Measurements from ENCODE around the gene UBE2L3. TPM values are rescaled to one million over a fixed set of nuclear protein-coding genes. Genes with fewer than 3 reads are reported as not detected.

The UBE2L3 gene
- total and polyA plus RNA-seq, 2 of the 8 experiments (the other 6 are each of a cell fraction or from before 2014, with no cell fraction given): 63.5 to 90.0 TPM

DNA sequence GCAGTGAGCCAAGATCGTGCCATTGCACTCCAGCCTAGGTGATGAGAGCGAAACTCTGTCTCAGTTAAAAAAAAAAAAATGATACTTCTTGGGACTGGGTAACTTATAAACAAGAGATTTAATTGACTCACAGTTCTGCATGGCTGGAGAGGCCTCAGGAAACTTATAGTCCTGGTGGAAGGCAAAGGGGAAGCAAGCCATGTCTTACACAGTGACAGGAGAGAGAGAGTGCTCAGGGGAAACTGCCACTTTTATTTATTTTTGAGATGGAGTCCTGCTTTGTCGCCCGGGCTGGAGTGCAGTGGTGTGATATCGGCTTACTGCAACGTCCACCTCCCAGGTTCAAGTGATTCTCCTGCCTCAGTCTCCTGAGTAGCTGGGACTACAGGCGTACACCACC lies 82.8 kb downstream of the UBE2L3 start:
- no peaks in the 10 kb centered on the region for H3K27me3 ChIP-seq (replicated peaks in 1 of 4; ENCODE audit: control insufficient read depth in 3 of 4, extremely low read depth in 1 of 4, insufficient read depth in 3 of 4, low read length in 3 of 4)
- DNase-seq (ENCODE audit: low read depth in 1 of 2, low spot score in 2 of 2) (no peak), FAIRE-seq (no peak)
- POLR2A ChIA-PET (ENCODE audit: partially characterized antibody): interaction anchor here (0.8 to 5.9 kb wide), 4 partner anchors 8 to 35 kb away, joined by 3 to 42 read pairs (median 4); partner anchors contain the start of genes PPIL2 and SDF2L1
- H3K9ac ChIP-seq (replicated peaks in 1 of 4; ENCODE audit: extremely low read depth in 1 of 4, low read depth in 3 of 4, low read length in 3 of 4): no peak overlapping the region
- no peak overlapping the region for H3K4ac ChIP-seq (replicated peaks; ENCODE audit: insufficient read length, low read depth, low read length)
- no peak overlapping the region for H3K14ac ChIP-seq (ENCODE audit: insufficient read length)
- H3K56ac ChIP-seq (replicated peaks; ENCODE audit: insufficient read length, low read depth, low read length): no peak overlapping the region
- H2AK5ac ChIP-seq (ENCODE audit: low read depth, low read length): no peak overlapping the region
- no peak overlapping the region for H4K5ac ChIP-seq (ENCODE audit: insufficient read length, low read depth, low read length)
- peaks cover 5% of the 10 kb centered on the region; the same call in 1 of the 2 replicates for H3K23me2 ChIP-seq (ENCODE audit: low read depth, low read length)
- H2BK20ac ChIP-seq (ENCODE audit: low read length): no peak overlapping the region
- WGBS, 2 experiments (ENCODE audit: extremely low coverage in 1 of 2, insufficient coverage in 1 of 2, insufficient read length in 1 of 2, insufficient replicate concordance in 2 of 2, low coverage in 1 of 2, low lambda C conversion rate in 2 of 2, missing lambda C conversion rate in 1 of 2): 86% methylated on average over 7 of the region's 7 CpGs; no CpG with 5 or more reads in 1 of the 2 experiments
- peaks cover 3 to 14% (median 7%) of the 10 kb centered on the region in 4 experiments; a peak in 6 of 7 replicates for H3K4me1 ChIP-seq (replicated peaks in 1 of 4; ENCODE audit: control insufficient read depth in 3 of 4, insufficient read depth in 4 of 4, low read length in 3 of 4)
- peaks cover 10 to 15% (median 14%) of the 10 kb centered on the region in 4 experiments; a peak in 6 of 8 replicates for H3K36me3 ChIP-seq (ENCODE audit: control insufficient read depth in 2 of 4, insufficient read depth in 4 of 4, low read length in 3 of 4)
- no peak overlapping the region for H3K27ac ChIP-seq (ENCODE audit: low read depth, low read length)
- H3K23ac ChIP-seq (ENCODE audit: insufficient read length): no peak overlapping the region
- H4K8ac ChIP-seq (ENCODE audit: extremely low read depth, insufficient read depth, low read length): no peak overlapping the region
- CTCF ChIA-PET (ENCODE audit: partially characterized antibody): interaction anchor here (4.1 to 22.2 kb wide), 2 partner anchors 8 to 23 kb away, joined by 22 to 499 read pairs; partner anchors contain the start of genes CCDC116, SDF2L1 and YDJC
- H4K91ac ChIP-seq (replicated peaks; ENCODE audit: insufficient read length, low read length): no peak overlapping the region
- H4K20me1 ChIP-seq (replicated peaks in 1 of 2; ENCODE audit: control insufficient read depth in 1 of 2, insufficient read depth in 2 of 2, low read length in 2 of 2): peaks cover 7 to 13% of the 10 kb centered on the region in 2 experiments
- no peak overlapping the region for H2BK120ac ChIP-seq (replicated peaks; ENCODE audit: low read depth, low read length)
- no peak overlapping the region for H3K18ac ChIP-seq (ENCODE audit: extremely low read depth, low read length)
- H3K4me2 ChIP-seq (ENCODE audit: insufficient read depth in 1 of 2, low read depth in 2 of 2, low read length in 2 of 2): peak overlapping the region in 1 of 2 experiments; percentile 97; a peak in 2 of 4 replicates
- peak overlapping the region in 1 of 4 experiments; percentile 80; a peak in 1 of 8 replicates for H3K4me3 ChIP-seq (ENCODE audit: extremely low read depth in 1 of 4, insufficient read depth in 2 of 4, low read depth in 3 of 4, low read length in 4 of 4)
- H2AFZ ChIP-seq (ENCODE audit: low read length): no peak overlapping the region
- H3K79me1 ChIP-seq (ENCODE audit: low read depth, low read length): peaks cover 7% of the 10 kb centered on the region; the same call in 1 of the 2 replicates
- H3K9me3 ChIP-seq (ENCODE audit: insufficient read depth in 2 of 2, low read depth in 1 of 2, low read length in 1 of 2): no peaks in the 10 kb centered on the region
- H3K79me2 ChIP-seq (ENCODE audit: control insufficient read depth in 1 of 2, insufficient read depth in 2 of 2, low read length in 2 of 2): peaks cover 0 to 4% of the 10 kb centered on the region in 2 experiments; a peak in 1 of 4 replicates
- H2BK12ac ChIP-seq (ENCODE audit: low read depth, low read length): no peak overlapping the region
- no peak overlapping the region for H2BK5ac ChIP-seq (ENCODE audit: low read depth, low read length)
- H2BK15ac ChIP-seq (ENCODE audit: low read length): no peak overlapping the region
- no peak for TF ChIP-seq RAD21 (IDR thresholded peaks at IDR 0.05 in 1 of 2, conservative IDR thresholded peaks at IDR 0.05 in 1 of 2; ENCODE audit: low read depth in 2 of 2, low read length in 2 of 2)
- no peak for TF ChIP-seq CREB1 (IDR thresholded peaks at IDR 0.05)
- no peak for TF ChIP-seq GABPA (IDR thresholded peaks at IDR 0.05; ENCODE audit: borderline replicate concordance, insufficient read depth, low read length)
- no peak for TF ChIP-seq CHD1 (IDR thresholded peaks at IDR 0.05; ENCODE audit: low read depth, low read length)
- no peak for TF ChIP-seq ASH2L (IDR thresholded peaks at IDR 0.05; ENCODE audit: low read length)
- no peak for TF ChIP-seq RXRA (IDR thresholded peaks at IDR 0.05; ENCODE audit: insufficient read depth, low read depth, low read length)
- TF ChIP-seq, protein P1, sequence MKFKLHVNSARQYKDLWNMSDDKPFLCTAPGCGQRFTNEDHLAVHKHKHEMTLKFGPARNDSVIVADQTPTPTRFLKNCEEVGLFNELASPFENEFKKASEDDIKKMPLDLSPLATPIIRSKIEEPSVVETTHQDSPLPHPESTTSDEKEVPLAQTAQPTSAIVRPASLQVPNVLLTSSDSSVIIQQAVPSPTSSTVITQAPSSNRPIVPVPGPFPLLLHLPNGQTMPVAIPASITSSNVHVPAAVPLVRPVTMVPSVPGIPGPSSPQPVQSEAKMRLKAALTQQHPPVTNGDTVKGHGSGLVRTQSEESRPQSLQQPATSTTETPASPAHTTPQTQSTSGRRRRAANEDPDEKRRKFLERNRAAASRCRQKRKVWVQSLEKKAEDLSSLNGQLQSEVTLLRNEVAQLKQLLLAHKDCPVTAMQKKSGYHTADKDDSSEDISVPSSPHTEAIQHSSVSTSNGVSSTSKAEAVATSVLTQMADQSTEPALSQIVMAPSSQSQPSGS (IDR thresholded peaks at IDR 0.05; ENCODE audit: low read length): no peak
- no peak for TF ChIP-seq CBX5 (IDR thresholded peaks at IDR 0.05; ENCODE audit: low read depth, low read length)
- TF ChIP-seq CEBPB (IDR thresholded peaks at IDR 0.05; ENCODE audit: low read depth, low read length): no peak
- TF ChIP-seq PHF8 (conservative IDR thresholded peaks at IDR 0.05; ENCODE audit: low read depth, low read length): no peak
- TF ChIP-seq POLR2A (IDR thresholded peaks at IDR 0.05; ENCODE audit: control extremely low read depth in 1 of 2, low read depth in 2 of 2, low read length in 2 of 2): no peak
- no peak for TF ChIP-seq MAFK (IDR thresholded peaks at IDR 0.05; ENCODE audit: low read depth, low read length)
